GM06990 (cell line): Measurements from ENCODE around the gene PKD1L1.

Experiments used
- DNase-seq: peaks from one replicate; pipeline ENCODE4 v3.0.0-alpha.2; 2011; ENCODE audit not compliant: insufficient read length; ENCODE audit errors: extremely low read depth
- H3K27me3 ChIP-seq: replicated peaks from 2 replicates; pipeline ENCODE4 v1.6.0; 2011; ENCODE audit warnings: low read length; ENCODE audit not compliant: control insufficient read depth, insufficient read depth
- H3K36me3 ChIP-seq: 2 replicates; pipeline ENCODE4 v1.5.1; 2011; ENCODE audit warnings: low read length; ENCODE audit not compliant: control insufficient read depth, insufficient read depth
- H3K4me3 ChIP-seq: replicated peaks from 2 replicates; pipeline ENCODE4 v1.5.1; 2011; ENCODE audit warnings: low read depth, mild to moderate bottlenecking, control low read depth, low read length
- TF ChIP-seq, protein P1 (sequence below): IDR thresholded peaks from 2 replicates; pipeline ENCODE4 v1.5.1; 2011; ENCODE audit warnings: low read length, control low read depth, mild to moderate bottlenecking, inconsistent platforms; ENCODE audit not compliant: insufficient read depth, poor library complexity, severe bottlenecking

PKD1L1 gene

DNA sequence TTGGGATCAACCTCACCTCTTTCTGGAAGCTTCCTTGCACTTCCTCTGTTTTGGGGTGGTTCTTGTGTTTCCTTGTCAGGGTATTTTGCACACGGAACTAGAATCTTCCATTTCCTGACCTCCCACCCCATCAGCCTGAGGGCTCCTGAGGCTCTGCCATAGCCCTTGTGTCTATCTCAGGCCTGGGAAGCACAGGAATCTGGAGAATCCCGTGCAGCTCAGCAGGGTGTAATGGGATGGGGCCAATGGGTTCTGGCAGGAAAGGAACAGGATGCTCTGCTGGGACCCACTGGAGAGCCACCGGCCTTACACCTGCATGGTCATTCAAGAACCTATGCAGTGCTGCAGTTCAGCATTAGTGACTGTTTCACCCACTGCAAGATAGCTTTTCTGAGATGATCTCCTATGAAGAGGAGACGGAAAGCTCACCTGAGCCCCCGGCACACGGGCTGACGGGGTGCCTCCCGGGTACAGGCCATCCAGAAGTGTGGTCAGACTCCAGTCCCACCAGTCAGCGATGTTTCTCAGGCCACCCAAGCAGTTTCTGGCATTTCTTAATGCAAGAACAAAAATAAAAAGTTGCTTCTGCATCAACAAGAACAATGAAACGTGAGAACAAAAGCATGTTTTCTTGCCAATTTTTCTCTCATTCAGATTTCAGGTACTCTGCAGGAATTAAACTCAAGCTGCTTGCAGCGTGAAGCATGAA, 133.2 kb downstream of the PKD1L1 start:
- no peak for DNase-seq

DNA sequence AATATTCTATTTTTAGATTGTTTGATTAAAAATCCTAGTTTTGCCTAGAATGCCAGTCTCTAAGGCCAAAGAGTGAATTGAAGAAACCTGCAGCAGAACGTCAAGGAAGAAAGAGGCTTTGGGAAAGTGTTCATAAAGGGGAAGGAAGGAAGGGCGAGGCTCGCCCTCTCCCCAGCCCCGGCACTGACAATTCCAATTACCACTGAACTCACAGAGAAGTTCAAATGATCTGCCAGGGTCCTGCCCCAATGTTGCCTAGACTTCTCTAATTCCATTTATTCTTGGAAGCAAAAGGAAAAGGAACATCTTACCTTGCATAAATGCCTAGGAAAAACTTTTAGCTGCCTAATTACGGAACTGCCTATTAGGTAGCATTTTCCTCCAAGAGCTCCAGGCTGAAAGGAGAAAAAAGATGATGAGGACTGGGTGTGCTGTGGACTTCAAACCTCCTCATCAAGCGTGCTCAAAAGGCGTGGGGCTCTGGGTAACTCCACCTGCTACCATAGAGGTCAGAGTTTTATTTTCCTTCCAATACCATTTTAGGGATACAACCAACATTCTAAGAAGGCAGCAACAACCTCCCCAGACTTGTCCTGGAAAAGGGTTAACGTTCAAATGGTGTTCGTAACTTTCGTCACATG, 134.5 kb downstream of the PKD1L1 start:
- Histone ChIP-seq H3K36me3 (no peaks in the 10 kb centered on the region), H3K27me3 (no peaks in the 10 kb centered on the region; the same call in 1 of the 2 replicates), H3K4me3 (no peak overlapping the region)
- no peak for DNase-seq
- TF ChIP-seq, protein P1, sequence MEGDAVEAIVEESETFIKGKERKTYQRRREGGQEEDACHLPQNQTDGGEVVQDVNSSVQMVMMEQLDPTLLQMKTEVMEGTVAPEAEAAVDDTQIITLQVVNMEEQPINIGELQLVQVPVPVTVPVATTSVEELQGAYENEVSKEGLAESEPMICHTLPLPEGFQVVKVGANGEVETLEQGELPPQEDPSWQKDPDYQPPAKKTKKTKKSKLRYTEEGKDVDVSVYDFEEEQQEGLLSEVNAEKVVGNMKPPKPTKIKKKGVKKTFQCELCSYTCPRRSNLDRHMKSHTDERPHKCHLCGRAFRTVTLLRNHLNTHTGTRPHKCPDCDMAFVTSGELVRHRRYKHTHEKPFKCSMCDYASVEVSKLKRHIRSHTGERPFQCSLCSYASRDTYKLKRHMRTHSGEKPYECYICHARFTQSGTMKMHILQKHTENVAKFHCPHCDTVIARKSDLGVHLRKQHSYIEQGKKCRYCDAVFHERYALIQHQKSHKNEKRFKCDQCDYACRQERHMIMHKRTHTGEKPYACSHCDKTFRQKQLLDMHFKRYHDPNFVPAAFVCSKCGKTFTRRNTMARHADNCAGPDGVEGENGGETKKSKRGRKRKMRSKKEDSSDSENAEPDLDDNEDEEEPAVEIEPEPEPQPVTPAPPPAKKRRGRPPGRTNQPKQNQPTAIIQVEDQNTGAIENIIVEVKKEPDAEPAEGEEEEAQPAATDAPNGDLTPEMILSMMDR = no peak

More for the DNA sequence above, 133.2 kb downstream of the PKD1L1 start:
- TF ChIP-seq, protein P1 = no peak
- H3K36me3 ChIP-seq = no peaks in the 10 kb centered on the region
- H3K27me3 ChIP-seq = no peaks in the 10 kb centered on the region; the same call in 1 of the 2 replicates
- H3K4me3 ChIP-seq = no peak overlapping the region

DNA sequence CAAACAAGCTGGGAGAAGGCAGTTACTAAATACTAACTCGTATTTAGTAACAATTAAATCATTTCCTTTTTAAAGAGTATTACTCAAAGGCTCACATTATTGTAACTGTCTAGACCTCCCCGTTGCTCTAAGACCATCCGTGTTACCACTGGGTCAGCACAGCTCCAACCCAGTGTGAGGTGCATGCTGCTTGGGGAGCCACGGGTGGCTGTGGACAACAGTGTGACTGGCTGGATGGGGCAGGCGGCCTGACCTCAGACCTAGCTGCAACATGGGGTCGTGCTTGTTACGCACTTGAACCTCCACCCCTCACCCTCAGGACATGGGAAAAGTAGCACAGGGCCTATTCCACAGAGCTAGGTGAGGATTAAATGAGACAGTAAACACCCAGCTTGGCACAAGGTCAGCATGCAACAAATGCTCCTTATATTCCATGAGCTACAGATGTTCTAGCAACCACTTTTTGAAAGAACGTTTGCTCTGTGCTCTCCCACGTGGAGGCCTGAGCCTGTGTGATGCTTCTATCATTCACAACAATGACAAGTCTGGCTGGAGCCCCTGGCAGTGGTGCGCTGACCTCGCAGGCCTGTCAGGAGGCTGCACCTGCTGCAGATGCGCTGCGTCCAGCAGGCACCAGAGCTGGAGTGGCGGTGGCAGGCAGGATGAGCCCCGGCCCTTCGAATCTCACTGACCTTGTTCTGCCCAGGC, 135.7 kb downstream of the PKD1L1 start:
- TF ChIP-seq, protein P1 = no peak
- H3K27me3 ChIP-seq = no peaks in the 10 kb centered on the region; the same call in 1 of the 2 replicates
- DNase-seq = no peak
- no peak overlapping the region for H3K4me3 ChIP-seq
- no peaks in the 10 kb centered on the region for H3K36me3 ChIP-seq

DNA sequence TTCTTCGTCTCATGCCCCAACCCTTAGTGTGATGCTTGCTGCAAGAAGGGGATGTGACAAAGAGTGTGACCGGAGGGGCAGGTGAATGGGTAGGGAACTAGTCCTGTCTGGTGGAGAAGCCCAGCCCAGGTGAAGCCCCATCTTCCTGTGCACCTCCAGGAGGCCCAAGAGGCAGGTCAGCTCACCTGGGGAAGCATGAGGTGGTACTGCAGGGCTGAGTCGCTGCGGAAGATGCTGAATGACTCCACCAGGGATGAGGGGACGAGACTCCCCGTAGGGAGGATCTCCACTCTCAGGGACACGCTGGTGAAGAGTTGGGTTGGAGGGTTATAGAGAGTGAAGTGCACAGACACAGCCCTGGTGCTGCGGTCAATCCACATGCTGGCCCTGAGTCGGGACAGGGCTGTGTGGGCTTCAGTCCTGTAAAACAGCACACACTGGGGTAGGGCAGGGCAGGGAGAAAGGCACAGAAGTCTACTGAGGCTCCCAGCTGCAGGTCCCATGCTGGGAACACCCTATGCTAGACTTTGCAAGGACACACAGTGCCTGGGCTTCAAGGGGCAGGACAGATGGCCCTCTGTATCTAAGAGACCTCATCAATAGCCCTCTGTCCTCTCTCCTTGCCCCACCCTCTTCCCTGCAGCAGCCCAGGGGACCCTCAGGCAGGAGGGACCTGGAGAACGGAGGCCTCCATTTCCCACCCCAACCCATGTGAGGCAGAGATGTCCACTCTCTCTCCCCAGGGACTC, 136.5 kb downstream of the PKD1L1 start:
- Histone ChIP-seq H3K4me3 (no peak overlapping the region), H3K27me3 (no peaks in the 10 kb centered on the region; the same call in 1 of the 2 replicates), H3K36me3 (no peaks in the 10 kb centered on the region)
- no peak for DNase-seq
- TF ChIP-seq, protein P1 = no peak

DNA sequence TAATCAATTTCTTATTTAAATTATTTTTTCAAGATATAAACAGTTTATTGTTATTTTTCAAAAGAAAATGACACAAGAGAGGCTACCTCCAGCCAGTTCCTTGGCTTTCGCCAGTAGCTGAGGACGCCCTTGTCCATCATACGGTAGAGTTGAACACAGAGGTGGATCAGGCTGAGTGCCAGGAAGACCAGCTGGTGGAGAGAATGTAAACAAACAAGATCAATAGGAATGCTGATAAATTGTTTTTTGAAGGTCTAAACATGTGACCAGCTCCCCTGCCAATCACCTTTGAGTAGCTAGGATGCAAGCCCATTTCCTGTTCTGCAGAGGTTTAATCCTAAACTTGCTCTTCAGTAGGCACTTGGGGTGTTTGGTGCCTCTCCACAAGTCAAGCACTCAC, 138.9 kb downstream of the PKD1L1 start:
- no peak for DNase-seq
- no peaks in the 10 kb centered on the region for H3K36me3 ChIP-seq
- no peaks in the 10 kb centered on the region; the same call in 1 of the 2 replicates for H3K27me3 ChIP-seq
- TF ChIP-seq, protein P1 = no peak
- no peak overlapping the region for H3K4me3 ChIP-seq
